ENCODE results near the gene OBSCN. TPM values are rescaled to one million over a fixed set of nuclear protein-coding genes. Genes with fewer than 3 reads are reported as not detected.

OBSCN gene
- total and polyA plus RNA-seq, 2 experiments from 2014 or later, result 1.1 to 5.2 TPM

GRCh38 chr1:228308628-228309325, 100.9 kb downstream of the OBSCN start:
- H3K4me1 ChIP-seq (ENCODE audit: insufficient read depth), result no peaks in the 10 kb centered on the region
- no peaks in the 10 kb centered on the region for H3K79me2 ChIP-seq (ENCODE audit: insufficient read depth)
- H3K9me3 ChIP-seq (ENCODE audit: low read depth), result no peaks in the 10 kb centered on the region
- H3K9me2 ChIP-seq (ENCODE audit: insufficient read depth), result no peaks in the 10 kb centered on the region
- no peaks in the 10 kb centered on the region; the same call in 1 of the 2 replicates for H3K27me3 ChIP-seq (replicated peaks; ENCODE audit: insufficient read depth)
- H3K27ac ChIP-seq, result no peak overlapping the region
- no peak overlapping the region for H3K4me2 ChIP-seq (ENCODE audit: unreplicated experiment)
- TF ChIP-seq EZH2phosphoT487 (IDR thresholded peaks at IDR 0.05; ENCODE audit: insufficient read depth, low read depth) (no peak), EZH2 (IDR thresholded peaks at IDR 0.05; ENCODE audit: insufficient read depth, poor library complexity, severe bottlenecking) (no peak)
- WGBS, 2 experiments (ENCODE audit: low coverage in 1 of 2, low lambda C conversion rate in 2 of 2, missing lambda C conversion rate in 2 of 2), result 25 to 26% methylated on average over 7 to 8 of the region's 8 CpGs
- in situ Hi-C loops (cut with MboI), result no loop called here
- no peak overlapping the region for H2AFZ ChIP-seq
- no peaks in the 10 kb centered on the region for H3K36me3 ChIP-seq (ENCODE audit: low read depth)
- H3K9ac ChIP-seq, result no peak overlapping the region
- H3F3A ChIP-seq (ENCODE audit: insufficient read depth), result no peaks in the 10 kb centered on the region
- H3K4me3 ChIP-seq, result no peak overlapping the region
- no peak for DNase-seq
- no peaks in the 10 kb centered on the region for H4K20me1 ChIP-seq (ENCODE audit: insufficient read depth)

GRCh38 chr1:228309326-228310067, 101.7 kb downstream of the OBSCN start:
- no peaks in the 10 kb centered on the region for H3K36me3 ChIP-seq (ENCODE audit: low read depth)
- H3K4me3 ChIP-seq, result no peak overlapping the region
- WGBS, 2 experiments (ENCODE audit: low coverage in 1 of 2, low lambda C conversion rate in 2 of 2, missing lambda C conversion rate in 2 of 2), result 36 to 38% methylated on average over 8 of the region's 8 CpGs
- H3K27ac ChIP-seq, result no peak overlapping the region
- H3K9me2 ChIP-seq (ENCODE audit: insufficient read depth), result no peaks in the 10 kb centered on the region
- DNase-seq, result no peak
- H4K20me1 ChIP-seq (ENCODE audit: insufficient read depth), result no peaks in the 10 kb centered on the region
- H3K27me3 ChIP-seq (replicated peaks; ENCODE audit: insufficient read depth), result no peaks in the 10 kb centered on the region; the same call in 1 of the 2 replicates
- in situ Hi-C loops (cut with MboI), result no loop called here
- H3K9ac ChIP-seq, result no peak overlapping the region
- H3F3A ChIP-seq (ENCODE audit: insufficient read depth), result no peaks in the 10 kb centered on the region
- no peaks in the 10 kb centered on the region for H3K4me1 ChIP-seq (ENCODE audit: insufficient read depth)
- TF ChIP-seq EZH2phosphoT487 (IDR thresholded peaks at IDR 0.05; ENCODE audit: insufficient read depth, low read depth) (no peak), EZH2 (IDR thresholded peaks at IDR 0.05; ENCODE audit: insufficient read depth, poor library complexity, severe bottlenecking) (no peak)
- H2AFZ ChIP-seq, result no peak overlapping the region
- H3K79me2 ChIP-seq (ENCODE audit: insufficient read depth), result no peaks in the 10 kb centered on the region
- H3K4me2 ChIP-seq (ENCODE audit: unreplicated experiment), result no peak overlapping the region
- H3K9me3 ChIP-seq (ENCODE audit: low read depth), result no peaks in the 10 kb centered on the region

- Histone ChIP-seq H3K9me2 (ENCODE audit: insufficient read depth) (no peaks in the 10 kb centered on the region), H3K4me3 (no peak overlapping the region), H3K79me2 (ENCODE audit: insufficient read depth) (no peaks in the 10 kb centered on the region), H3K27ac (no peak overlapping the region), H3K27me3 (replicated peaks; ENCODE audit: insufficient read depth) (no peaks in the 10 kb centered on the region; the same call in 1 of the 2 replicates), H2AFZ (no peak overlapping the region), H3K4me2 (ENCODE audit: unreplicated experiment) (no peak overlapping the region), H3F3A (ENCODE audit: insufficient read depth) (no peaks in the 10 kb centered on the region), H3K9ac (no peak overlapping the region), H3K36me3 (ENCODE audit: low read depth) (no peaks in the 10 kb centered on the region), H4K20me1 (ENCODE audit: insufficient read depth) (no peaks in the 10 kb centered on the region), H3K9me3 (ENCODE audit: low read depth) (no peaks in the 10 kb centered on the region), H3K4me1 (ENCODE audit: insufficient read depth) (no peaks in the 10 kb centered on the region)
- DNase-seq, result no peak
- WGBS, 2 experiments (ENCODE audit: low coverage in 1 of 2, low lambda C conversion rate in 2 of 2, missing lambda C conversion rate in 2 of 2), result 50 to 76% methylated on average over 3 of the region's 3 CpGs
- in situ Hi-C loops (cut with MboI), result no loop called here
- TF ChIP-seq EZH2phosphoT487 (IDR thresholded peaks at IDR 0.05; ENCODE audit: insufficient read depth, low read depth), result no peak
- no peak for TF ChIP-seq EZH2 (IDR thresholded peaks at IDR 0.05; ENCODE audit: insufficient read depth, poor library complexity, severe bottlenecking)
These were observed 102.4 kb downstream of the OBSCN start for GRCh38 chr1:228310162-228310792.

GRCh38 chr1:228311091-228311490, 103.2 kb downstream of the OBSCN start:
- Histone ChIP-seq H3F3A (ENCODE audit: insufficient read depth) (no peaks in the 10 kb centered on the region), H3K79me2 (ENCODE audit: insufficient read depth) (no peaks in the 10 kb centered on the region), H3K4me1 (ENCODE audit: insufficient read depth) (no peaks in the 10 kb centered on the region), H3K9ac (no peak overlapping the region), H3K9me2 (ENCODE audit: insufficient read depth) (no peaks in the 10 kb centered on the region), H3K4me3 (no peak overlapping the region), H3K9me3 (ENCODE audit: low read depth) (no peaks in the 10 kb centered on the region), H3K27ac (no peak overlapping the region), H3K4me2 (ENCODE audit: unreplicated experiment) (no peak overlapping the region), H2AFZ (no peak overlapping the region), H3K27me3 (replicated peaks; ENCODE audit: insufficient read depth) (no peaks in the 10 kb centered on the region; the same call in 1 of the 2 replicates), H3K36me3 (ENCODE audit: low read depth) (no peaks in the 10 kb centered on the region), H4K20me1 (ENCODE audit: insufficient read depth) (no peaks in the 10 kb centered on the region)
- in situ Hi-C loops (cut with MboI), result no loop called here
- WGBS, 2 experiments (ENCODE audit: low coverage in 1 of 2, low lambda C conversion rate in 2 of 2, missing lambda C conversion rate in 2 of 2), result 66 to 81% methylated on average over 2 to 3 of the region's 3 CpGs
- no peak for DNase-seq
- TF ChIP-seq EZH2phosphoT487 (IDR thresholded peaks at IDR 0.05; ENCODE audit: insufficient read depth, low read depth) (no peak), EZH2 (IDR thresholded peaks at IDR 0.05; ENCODE audit: insufficient read depth, poor library complexity, severe bottlenecking) (no peak)
